HG03097 (cell line): ENCODE measurements around the gene STUB1.
A peak's percentile ranks its signal among the peaks of the same experiment; 100 is the strongest.
"Not testable (repeated sequence)": the region's sequence is repeated elsewhere in the genome, so short reads cannot be mapped to it uniquely, and the experiment has no call there.

Experiments
- ATAC-seq: cut with Tn5 transposase; IDR thresholded peaks from one replicate; pipeline ENCODE4 v1.9.1; 2021; ENCODE audit not compliant: unreplicated experiment, low FRiP score

Gene STUB1

DNA sequence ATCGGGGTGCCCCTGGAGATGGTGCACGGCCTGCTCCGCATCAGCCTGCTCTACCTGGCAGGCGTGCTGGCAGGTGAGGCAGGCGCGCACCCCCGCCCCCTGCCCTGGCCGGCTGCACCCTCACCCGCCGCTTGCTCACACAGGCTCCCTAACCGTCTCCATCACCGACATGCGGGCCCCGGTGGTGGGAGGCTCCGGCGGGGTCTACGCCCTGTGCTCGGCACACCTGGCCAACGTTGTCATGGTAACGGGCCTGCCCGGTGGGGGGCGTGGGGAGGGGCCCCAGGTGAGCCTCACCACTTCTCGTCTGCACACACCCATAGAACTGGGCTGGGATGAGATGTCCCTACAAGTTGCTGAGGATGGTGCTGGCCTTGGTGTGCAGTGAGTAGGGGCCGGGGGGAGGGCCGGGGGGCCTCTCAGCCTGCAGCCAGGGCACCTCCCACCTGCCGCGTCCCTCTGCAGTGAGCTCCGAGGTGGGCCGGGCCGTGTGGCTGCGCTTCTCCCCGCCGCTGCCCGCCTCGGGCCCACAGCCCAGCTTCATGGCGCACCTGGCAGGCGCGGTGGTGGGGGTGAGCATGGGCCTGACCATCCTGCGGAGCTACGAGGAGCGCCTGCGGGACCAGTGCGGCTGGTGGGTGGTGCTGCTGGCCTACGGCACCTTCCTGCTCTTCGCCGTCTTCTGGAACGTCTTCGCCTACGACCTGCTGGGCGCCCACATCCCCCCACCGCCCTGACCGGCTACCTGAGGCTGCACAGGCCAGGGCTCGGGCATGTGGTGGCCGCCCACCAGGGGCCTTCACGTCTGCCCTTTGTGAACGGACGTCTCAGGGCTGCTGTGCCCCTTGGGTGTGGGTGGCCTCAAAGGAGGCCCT lies 2.7 kb upstream of the STUB1 start:
- ATAC-seq = no peak

GRCh38 chr16:678209-678857 lies 1.9 kb upstream of the STUB1 start:
- ATAC-seq = no peak

GRCh38 chr16:678858-679813 lies 1.1 kb upstream of the STUB1 start:
- ATAC-seq = no peak

GRCh38 chr16:680625-680945 lies 375 bp downstream of the STUB1 start:
- no peak for ATAC-seq

DNA sequence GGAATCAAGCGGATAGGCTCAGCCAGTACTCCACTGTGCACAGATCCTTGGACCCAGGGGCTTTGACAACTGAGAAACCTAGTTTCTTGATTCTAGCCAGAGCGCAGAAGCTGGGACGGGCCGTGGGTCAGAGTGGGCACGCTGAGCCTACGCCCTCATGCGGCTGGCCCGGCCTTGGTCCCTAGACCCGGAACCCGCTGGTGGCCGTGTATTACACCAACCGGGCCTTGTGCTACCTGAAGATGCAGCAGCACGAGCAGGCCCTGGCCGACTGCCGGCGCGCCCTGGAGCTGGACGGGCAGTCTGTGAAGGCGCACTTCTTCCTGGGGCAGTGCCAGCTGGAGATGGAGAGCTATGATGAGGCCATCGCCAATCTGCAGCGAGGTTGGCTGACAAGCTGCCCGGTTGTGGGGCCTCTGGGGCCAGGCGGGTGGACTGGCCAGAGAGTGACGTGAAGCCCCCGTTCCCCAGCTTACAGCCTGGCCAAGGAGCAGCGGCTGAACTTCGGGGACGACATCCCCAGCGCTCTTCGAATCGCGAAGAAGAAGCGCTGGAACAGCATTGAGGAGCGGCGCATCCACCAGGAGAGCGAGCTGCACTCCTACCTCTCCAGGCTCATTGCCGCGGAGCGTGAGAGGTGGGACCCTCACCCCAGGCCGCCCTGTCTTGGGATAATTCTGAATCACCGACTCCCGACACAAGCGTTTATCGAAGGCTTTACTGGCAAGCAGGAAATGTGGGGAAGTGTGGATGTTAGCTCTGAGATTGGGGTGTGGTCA lies 946 bp downstream of the STUB1 start:
- ATAC-seq = no peak

GRCh38 chr16:681746-682427 lies 1.7 kb downstream of the STUB1 start:
- ATAC-seq = no peak

GRCh38 chr16:682493-683395 lies 2.5 kb downstream of the STUB1 start:
- no peak for ATAC-seq

DNA sequence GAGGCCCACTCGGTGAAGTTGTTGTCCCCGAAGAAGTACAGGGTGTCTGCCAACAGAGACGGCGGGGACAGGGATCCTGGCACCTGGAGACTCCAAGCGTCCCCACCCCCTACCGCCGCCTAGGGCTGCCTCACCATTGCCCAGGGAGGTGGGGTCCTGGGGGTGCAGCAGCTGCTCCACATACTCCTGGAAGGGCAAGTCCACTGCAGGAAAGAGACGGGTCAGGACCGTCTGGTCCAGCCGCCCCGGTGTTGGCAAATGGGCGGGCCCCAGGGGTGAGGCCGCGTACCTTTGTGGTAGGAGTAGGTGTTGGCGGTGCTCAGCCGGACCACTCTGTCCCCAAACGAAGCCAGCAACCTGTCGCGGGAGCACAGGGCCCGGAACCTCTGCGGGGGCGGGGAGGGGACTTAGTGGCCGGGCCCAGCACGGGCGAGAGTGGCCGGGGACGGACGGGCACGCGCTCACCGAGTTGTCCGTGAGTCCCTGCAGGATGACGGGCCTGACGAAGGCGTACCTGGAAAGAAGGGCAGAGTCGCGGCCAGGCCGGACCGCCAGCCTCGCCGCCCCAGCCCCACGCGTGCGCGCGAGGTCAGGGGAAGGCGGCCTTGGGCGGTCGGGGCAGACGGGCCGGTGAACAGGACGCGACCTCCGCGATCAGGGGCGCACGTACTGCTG lies 3.3 kb downstream of the STUB1 start:
- no peak for ATAC-seq

GRCh38 chr16:684071-684794 lies 4.0 kb downstream of the STUB1 start, which contains the start of gene JMJD8:
Gene JMJD8 (minus strand): TSS chr16:684334. CDS start chr16:684319, 15 bp downstream.
- peak; percentile 52 for ATAC-seq

GRCh38 chr16:684961-685696 lies 4.9 kb downstream of the STUB1 start:
- ATAC-seq = no peak

- ATAC-seq = no peak
Observed at GRCh38 chr16:685967-686366, 5.8 kb downstream of the STUB1 start.

GRCh38 chr16:686459-687260 lies 6.5 kb downstream of the STUB1 start:
- no peak for ATAC-seq

DNA sequence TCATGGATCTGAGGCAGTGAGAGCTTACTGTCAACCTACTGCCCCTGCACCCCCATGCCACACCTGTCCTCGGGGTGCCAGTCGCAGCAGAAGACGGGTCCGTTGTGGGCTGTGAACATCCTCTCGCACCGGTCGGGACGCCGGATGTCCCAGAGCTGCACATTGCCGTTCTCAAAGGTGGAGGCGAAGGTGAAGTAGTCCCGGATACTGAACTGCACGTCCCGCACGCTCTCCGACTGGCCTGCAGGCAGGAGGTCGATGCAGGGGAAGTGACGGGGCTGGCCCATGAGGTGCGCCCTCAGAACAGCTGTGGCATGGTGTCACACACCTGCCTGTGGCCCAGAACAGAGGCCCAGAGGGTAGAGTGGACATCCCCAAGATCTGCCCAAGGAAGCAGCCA lies 7.3 kb downstream of the STUB1 start:
- ATAC-seq = no peak

GRCh38 chr16:689175-689897 lies 9.1 kb downstream of the STUB1 start:
- ATAC-seq = no peak

DNA sequence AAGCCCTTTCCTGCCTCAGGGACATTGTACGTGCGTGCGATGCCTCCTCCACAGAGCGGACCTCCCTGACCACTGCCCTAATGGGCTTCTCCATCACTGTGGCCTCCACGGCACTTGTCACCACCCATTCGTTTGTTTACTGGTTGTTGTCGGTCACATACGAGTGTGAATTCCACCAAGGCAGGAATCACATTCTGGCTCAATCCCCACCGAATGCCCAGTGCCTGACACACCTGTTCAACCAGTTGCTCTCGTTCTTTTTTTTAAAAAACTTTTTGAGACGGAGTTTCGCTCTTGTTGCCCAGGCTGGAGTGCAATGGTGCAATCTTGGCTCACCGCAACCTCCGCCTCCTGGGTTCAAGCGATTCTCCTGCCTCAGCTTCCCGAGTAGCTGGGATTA lies 11.0 kb downstream of the STUB1 start:
- not testable (repeated sequence) for ATAC-seq
